ENCODE data around the gene INPP4B.

DNA sequence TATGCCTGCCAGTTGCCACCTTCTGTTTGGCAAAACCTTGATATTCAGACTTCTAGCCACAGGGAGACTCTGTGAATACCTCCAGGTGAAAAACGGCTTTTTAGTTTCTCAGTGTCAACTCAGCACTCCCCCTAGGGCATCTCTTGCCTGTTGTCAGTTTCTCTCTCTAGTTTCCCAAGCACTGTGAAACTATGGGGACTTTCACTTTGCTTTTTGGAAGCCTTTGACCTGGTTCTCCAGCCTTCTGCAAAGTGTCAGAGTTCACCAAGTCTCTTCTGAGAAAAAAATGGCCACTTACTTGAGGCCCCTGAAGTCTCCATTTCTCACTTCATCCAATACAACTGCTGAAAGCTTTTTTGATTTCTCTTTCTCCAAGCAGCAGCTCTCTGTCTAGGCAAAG is 521.5 kb downstream of the INPP4B start:
- TF ChIP-seq POLR2AphosphoS5 (IDR thresholded peaks at IDR 0.05; ENCODE audit: low read depth, low read length) (no peak), MEF2A (IDR thresholded peaks at IDR 0.05; ENCODE audit: borderline replicate concordance, low read depth) (no peak)
- TF ChIP-seq, protein P1, sequence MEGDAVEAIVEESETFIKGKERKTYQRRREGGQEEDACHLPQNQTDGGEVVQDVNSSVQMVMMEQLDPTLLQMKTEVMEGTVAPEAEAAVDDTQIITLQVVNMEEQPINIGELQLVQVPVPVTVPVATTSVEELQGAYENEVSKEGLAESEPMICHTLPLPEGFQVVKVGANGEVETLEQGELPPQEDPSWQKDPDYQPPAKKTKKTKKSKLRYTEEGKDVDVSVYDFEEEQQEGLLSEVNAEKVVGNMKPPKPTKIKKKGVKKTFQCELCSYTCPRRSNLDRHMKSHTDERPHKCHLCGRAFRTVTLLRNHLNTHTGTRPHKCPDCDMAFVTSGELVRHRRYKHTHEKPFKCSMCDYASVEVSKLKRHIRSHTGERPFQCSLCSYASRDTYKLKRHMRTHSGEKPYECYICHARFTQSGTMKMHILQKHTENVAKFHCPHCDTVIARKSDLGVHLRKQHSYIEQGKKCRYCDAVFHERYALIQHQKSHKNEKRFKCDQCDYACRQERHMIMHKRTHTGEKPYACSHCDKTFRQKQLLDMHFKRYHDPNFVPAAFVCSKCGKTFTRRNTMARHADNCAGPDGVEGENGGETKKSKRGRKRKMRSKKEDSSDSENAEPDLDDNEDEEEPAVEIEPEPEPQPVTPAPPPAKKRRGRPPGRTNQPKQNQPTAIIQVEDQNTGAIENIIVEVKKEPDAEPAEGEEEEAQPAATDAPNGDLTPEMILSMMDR (IDR thresholded peaks at IDR 0.05) = no peak
- TF ChIP-seq, protein P2, sequence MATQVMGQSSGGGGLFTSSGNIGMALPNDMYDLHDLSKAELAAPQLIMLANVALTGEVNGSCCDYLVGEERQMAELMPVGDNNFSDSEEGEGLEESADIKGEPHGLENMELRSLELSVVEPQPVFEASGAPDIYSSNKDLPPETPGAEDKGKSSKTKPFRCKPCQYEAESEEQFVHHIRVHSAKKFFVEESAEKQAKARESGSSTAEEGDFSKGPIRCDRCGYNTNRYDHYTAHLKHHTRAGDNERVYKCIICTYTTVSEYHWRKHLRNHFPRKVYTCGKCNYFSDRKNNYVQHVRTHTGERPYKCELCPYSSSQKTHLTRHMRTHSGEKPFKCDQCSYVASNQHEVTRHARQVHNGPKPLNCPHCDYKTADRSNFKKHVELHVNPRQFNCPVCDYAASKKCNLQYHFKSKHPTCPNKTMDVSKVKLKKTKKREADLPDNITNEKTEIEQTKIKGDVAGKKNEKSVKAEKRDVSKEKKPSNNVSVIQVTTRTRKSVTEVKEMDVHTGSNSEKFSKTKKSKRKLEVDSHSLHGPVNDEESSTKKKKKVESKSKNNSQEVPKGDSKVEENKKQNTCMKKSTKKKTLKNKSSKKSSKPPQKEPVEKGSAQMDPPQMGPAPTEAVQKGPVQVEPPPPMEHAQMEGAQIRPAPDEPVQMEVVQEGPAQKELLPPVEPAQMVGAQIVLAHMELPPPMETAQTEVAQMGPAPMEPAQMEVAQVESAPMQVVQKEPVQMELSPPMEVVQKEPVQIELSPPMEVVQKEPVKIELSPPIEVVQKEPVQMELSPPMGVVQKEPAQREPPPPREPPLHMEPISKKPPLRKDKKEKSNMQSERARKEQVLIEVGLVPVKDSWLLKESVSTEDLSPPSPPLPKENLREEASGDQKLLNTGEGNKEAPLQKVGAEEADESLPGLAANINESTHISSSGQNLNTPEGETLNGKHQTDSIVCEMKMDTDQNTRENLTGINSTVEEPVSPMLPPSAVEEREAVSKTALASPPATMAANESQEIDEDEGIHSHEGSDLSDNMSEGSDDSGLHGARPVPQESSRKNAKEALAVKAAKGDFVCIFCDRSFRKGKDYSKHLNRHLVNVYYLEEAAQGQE (IDR thresholded peaks at IDR 0.05; ENCODE audit: low read depth, low read length) = no peak
